Sciatic nerve (tissue), 2 donors: ENCODE data around the gene GAA. TPM values are rescaled to one million over a fixed set of nuclear protein-coding genes. Genes with fewer than 3 reads are reported as not detected.

Experiments used
- ATAC-seq: fragments of 200-7000 bp; cut with Tn5 transposase; one replicate; pipeline ENCODE4 v1.9.1; 2020; ENCODE audit warnings: mild to moderate bottlenecking, moderate library complexity
- DNase-seq: peaks from one replicate; pipeline ENCODE4 v3.0.0-alpha.2; 2020; ENCODE audit warnings: low spot score
- intact Hi-C: fragments of 100-400 bp; cut with DNase I; formaldehyde crosslinking; loops from one replicate; pipeline ENCODE4 v1.14.2; 2022
- microRNA-seq: library from miRNA; unstranded; fragments of <30 nt; microRNA quantifications from one replicate; pipeline ENCODE4 v1.2.0, GENCODE V29; 2020
- total RNA-seq: library from RNA; stranded (reverse); fragmentation: NEBNext Ultra II Directional; extraction: Animal tissue kit (Norgen Biotek cat#: 25700); gene quantifications from one replicate; pipeline ENCODE4 v1.2.1, GENCODE V29; 2021
- donor health status: DM: no; HTN: no; CAD: no.
- donor health status: DM: no; HTN: no; CAD: no.

GAA gene
- total RNA-seq, 1 donor from 2014 or later, result 60.7 TPM

DNA sequence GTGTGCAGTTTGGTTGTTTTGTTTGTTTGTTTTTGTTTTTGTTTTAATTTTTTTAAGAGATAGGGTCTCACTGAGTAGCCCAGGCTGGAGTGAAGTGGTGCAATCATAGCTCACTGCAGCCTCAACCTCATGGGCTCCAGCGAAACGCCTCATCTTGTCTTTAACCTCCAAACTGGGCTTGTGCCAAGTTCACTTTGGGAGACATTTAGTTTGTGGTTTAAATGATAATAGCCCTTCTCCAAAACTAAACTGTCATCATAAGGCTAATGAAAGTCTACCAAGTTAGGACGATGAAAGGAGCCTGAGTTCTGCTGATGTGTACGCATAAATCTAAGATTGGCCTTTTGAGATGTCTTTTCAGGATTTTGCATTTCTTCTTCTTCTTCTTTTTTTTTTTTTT lies 62.0 kb downstream of the GAA start:
- ATAC-seq (no peak), DNase-seq (no peak)
- intact Hi-C loops, result no loop called here

- ATAC-seq, result no peak
- DNase-seq, result no peak
- intact Hi-C loops, result no loop called here
Measured at GRCh38 chr17:80164185-80164584, 62.8 kb downstream of the GAA start.

- DNase-seq, result no peak
- no peak for ATAC-seq
- intact Hi-C loops, result no loop called here
Measured at GRCh38 chr17:80166446-80166845, 65.1 kb downstream of the GAA start.

DNA sequence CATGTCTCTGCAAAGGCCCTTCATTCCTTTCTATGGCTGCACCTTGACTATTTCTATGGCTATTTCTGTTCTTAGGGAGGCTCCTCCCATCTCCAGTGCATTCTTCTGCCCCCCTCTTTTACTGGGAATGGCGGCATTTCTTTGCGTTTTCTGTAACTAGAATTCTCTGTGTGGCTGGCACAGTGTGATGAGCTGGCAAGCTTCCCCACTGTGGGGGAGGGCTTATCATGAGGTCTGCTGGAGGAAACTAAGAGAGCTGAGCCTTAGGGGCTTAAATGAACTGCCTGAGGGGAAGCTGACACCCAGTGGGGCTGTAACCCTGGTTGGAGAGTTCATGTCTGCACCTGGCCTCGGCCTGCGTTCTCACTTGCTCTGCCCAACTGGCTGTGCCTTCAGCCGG lies 67.0 kb downstream of the GAA start:
- no peak for DNase-seq
- ATAC-seq, result no peak
- intact Hi-C loops, result no loop called here

GRCh38 chr17:80169107-80169506 lies 67.7 kb downstream of the GAA start:
- no peak for DNase-seq
- intact Hi-C loops, result no loop called here
- no peak for ATAC-seq

Small RNA genes lying within 50 kb of the gene (microRNA-seq; reads per million reads assigned to microRNA genes)
- gene MIR1268B, result not detected

Other genes with a start within 250 kb of the GAA start
- gene TBC1D16, start 65.7 kb upstream of the GAA start, total RNA-seq, result 46.9 TPM
- 12.6 TPM for gene CCDC40, start 64.9 kb upstream of the GAA start, total RNA-seq
- 66.0 TPM for gene EIF4A3, start 45.5 kb downstream of the GAA start, total RNA-seq
- 0.49 TPM for gene CARD14, start 68.4 kb downstream of the GAA start, total RNA-seq
- gene SGSH, start 118.8 kb downstream of the GAA start, total RNA-seq, result 46.8 TPM
- 35.9 TPM for gene SLC26A11, start 118.8 kb downstream of the GAA start, total RNA-seq
- 178 TPM for gene RNF213, start 159.3 kb downstream of the GAA start, total RNA-seq